Activated T-helper 2 cell treated with anti-CD3 and anti-CD28 coated beads, Interferon-gamma antibody, Interleukin-2, Interleukin-4, amounts not matched to agents 10 μg/mL and 5 μg/mL and 100 μg/mL, durations not matched to agents 14 hours and 24 hours and 36 hours (primary cell): ENCODE measurements around the gene WNT4. TPM values are rescaled to one million over a fixed set of nuclear protein-coding genes. Genes with fewer than 3 reads are reported as not detected.

Source experiments
- DNase-seq: peaks from one replicate; pipeline ENCODE4 v3.0.0; 2021; ENCODE audit warnings: low spot score
- H3K27ac Mint-ChIP-seq: one replicate; pipeline ENCODE4 v1.8.0; 2021; ENCODE audit warnings: mixed read lengths
- H3K27me3 Mint-ChIP-seq: one replicate; pipeline ENCODE4 v1.8.0; 2021; ENCODE audit warnings: low read depth, mixed read lengths
- H3K36me3 Mint-ChIP-seq: one replicate; pipeline ENCODE4 v1.8.0; 2021; ENCODE audit warnings: low read depth, mixed read lengths
- H3K4me1 Mint-ChIP-seq: one replicate; pipeline ENCODE4 v1.8.0; 2021; ENCODE audit warnings: low read depth, mixed read lengths
- H3K4me3 Mint-ChIP-seq: one replicate; pipeline ENCODE4 v1.8.0; 2021; ENCODE audit warnings: low read depth, mild to moderate bottlenecking, moderate library complexity, mixed read lengths
- H3K9me3 Mint-ChIP-seq: one replicate; pipeline ENCODE4 v1.8.0; 2021; ENCODE audit warnings: mixed read lengths
- intact Hi-C: fragments of 100-400 bp; cut with micrococcal nuclease; formaldehyde crosslinking; loops from one replicate; pipeline ENCODE4 v1.15.1; 2023
- total RNA-seq: library from RNA; stranded (reverse); gene quantifications from 2 replicates; pipeline ENCODE4 v1.2.3, GENCODE V29; 2022

The WNT4 gene
- total RNA-seq, 1 donor from 2014 or later = not detected

- no peaks in the 10 kb centered on the region for H3K9me3 Mint-ChIP-seq
- no peak for DNase-seq
- H3K36me3 Mint-ChIP-seq = no peaks in the 10 kb centered on the region
- H3K4me3 Mint-ChIP-seq = no peak overlapping the region
- H3K4me1 Mint-ChIP-seq = peaks cover 3% of the 10 kb centered on the region
- intact Hi-C loops = no loop called here
- no peak overlapping the region for H3K27ac Mint-ChIP-seq
- no peaks in the 10 kb centered on the region for H3K27me3 Mint-ChIP-seq
These were observed 33.4 kb upstream of the WNT4 start for GRCh38 chr1:22176258-22176657.

GRCh38 chr1:22174446-22175220, 31.7 kb upstream of the WNT4 start:
- peaks cover 3% of the 10 kb centered on the region for H3K4me1 Mint-ChIP-seq
- H3K27ac Mint-ChIP-seq = no peak overlapping the region
- no peak overlapping the region for H3K4me3 Mint-ChIP-seq
- no peaks in the 10 kb centered on the region for H3K36me3 Mint-ChIP-seq
- DNase-seq = no peak
- no peaks in the 10 kb centered on the region for H3K9me3 Mint-ChIP-seq
- H3K27me3 Mint-ChIP-seq = no peaks in the 10 kb centered on the region
- intact Hi-C loops = no loop called here

- Mint-ChIP-seq H3K36me3 (no peaks in the 10 kb centered on the region), H3K9me3 (no peaks in the 10 kb centered on the region), H3K4me1 (peaks cover 5% of the 10 kb centered on the region), H3K27me3 (no peaks in the 10 kb centered on the region), H3K27ac (no peak overlapping the region), H3K4me3 (no peak overlapping the region)
- DNase-seq = no peak
- intact Hi-C loops = no loop called here
These were observed 29.2 kb upstream of the WNT4 start for GRCh38 chr1:22171951-22172715.

- peaks cover 2% of the 10 kb centered on the region for H3K4me1 Mint-ChIP-seq
- H3K9me3 Mint-ChIP-seq = no peaks in the 10 kb centered on the region
- no peak for DNase-seq
- H3K27ac Mint-ChIP-seq = no peak overlapping the region
- intact Hi-C loops = no loop called here
- no peaks in the 10 kb centered on the region for H3K27me3 Mint-ChIP-seq
- no peaks in the 10 kb centered on the region for H3K36me3 Mint-ChIP-seq
- no peak overlapping the region for H3K4me3 Mint-ChIP-seq
These were observed 26.9 kb upstream of the WNT4 start for GRCh38 chr1:22169816-22170215.

GRCh38 chr1:22168412-22168973, 25.6 kb upstream of the WNT4 start:
- no peak overlapping the region for H3K4me3 Mint-ChIP-seq
- H3K27me3 Mint-ChIP-seq = no peaks in the 10 kb centered on the region
- DNase-seq = no peak
- H3K36me3 Mint-ChIP-seq = no peaks in the 10 kb centered on the region
- H3K27ac Mint-ChIP-seq = no peak overlapping the region
- intact Hi-C loops = no loop called here
- H3K4me1 Mint-ChIP-seq = peaks cover 2% of the 10 kb centered on the region
- H3K9me3 Mint-ChIP-seq = no peaks in the 10 kb centered on the region

- H3K27ac Mint-ChIP-seq = no peak overlapping the region
- H3K36me3 Mint-ChIP-seq = no peaks in the 10 kb centered on the region
- no peaks in the 10 kb centered on the region for H3K27me3 Mint-ChIP-seq
- DNase-seq = no peak
- no peak overlapping the region for H3K4me3 Mint-ChIP-seq
- H3K4me1 Mint-ChIP-seq = peaks cover 2% of the 10 kb centered on the region
- no peaks in the 10 kb centered on the region for H3K9me3 Mint-ChIP-seq
- intact Hi-C loops = no loop called here
These were observed 23.5 kb upstream of the WNT4 start for GRCh38 chr1:22166439-22166838.

- Mint-ChIP-seq H3K4me3 (no peak overlapping the region), H3K9me3 (no peaks in the 10 kb centered on the region), H3K36me3 (no peaks in the 10 kb centered on the region), H3K27ac (no peak overlapping the region), H3K27me3 (no peaks in the 10 kb centered on the region), H3K4me1 (peaks cover 2% of the 10 kb centered on the region)
- no peak for DNase-seq
- intact Hi-C loops = no loop called here
These were observed 22.2 kb upstream of the WNT4 start for GRCh38 chr1:22164841-22165808.

GRCh38 chr1:22163564-22163963, 20.7 kb upstream of the WNT4 start:
- Mint-ChIP-seq H3K9me3 (no peaks in the 10 kb centered on the region), H3K4me1 (peaks cover under 1% of the 10 kb centered on the region), H3K4me3 (no peak overlapping the region), H3K27me3 (no peaks in the 10 kb centered on the region), H3K27ac (no peak overlapping the region), H3K36me3 (no peaks in the 10 kb centered on the region)
- intact Hi-C loops = no loop called here
- DNase-seq = no peak

GRCh38 chr1:22163137-22163536, 20.2 kb upstream of the WNT4 start:
- Mint-ChIP-seq H3K9me3 (no peaks in the 10 kb centered on the region), H3K27me3 (no peaks in the 10 kb centered on the region), H3K36me3 (no peaks in the 10 kb centered on the region), H3K4me3 (no peak overlapping the region), H3K27ac (no peak overlapping the region), H3K4me1 (no peaks in the 10 kb centered on the region)
- DNase-seq = no peak
- intact Hi-C loops = no loop called here

- H3K36me3 Mint-ChIP-seq = no peaks in the 10 kb centered on the region
- no peaks in the 10 kb centered on the region for H3K9me3 Mint-ChIP-seq
- intact Hi-C loops = no loop called here
- DNase-seq = no peak
- no peak overlapping the region for H3K27ac Mint-ChIP-seq
- H3K27me3 Mint-ChIP-seq = no peaks in the 10 kb centered on the region
- H3K4me1 Mint-ChIP-seq = no peaks in the 10 kb centered on the region
- H3K4me3 Mint-ChIP-seq = no peak overlapping the region
These were observed 17.0 kb upstream of the WNT4 start for GRCh38 chr1:22159891-22160290.

- DNase-seq = no peak
- H3K4me1 Mint-ChIP-seq = no peaks in the 10 kb centered on the region
- no peaks in the 10 kb centered on the region for H3K9me3 Mint-ChIP-seq
- H3K36me3 Mint-ChIP-seq = no peaks in the 10 kb centered on the region
- intact Hi-C loops = no loop called here
- no peaks in the 10 kb centered on the region for H3K27me3 Mint-ChIP-seq
- no peak overlapping the region for H3K27ac Mint-ChIP-seq
- H3K4me3 Mint-ChIP-seq = no peak overlapping the region
These were observed 15.8 kb upstream of the WNT4 start for GRCh38 chr1:22158654-22159053.

GRCh38 chr1:22157359-22157966, 14.6 kb upstream of the WNT4 start:
- H3K4me1 Mint-ChIP-seq = no peaks in the 10 kb centered on the region
- H3K27ac Mint-ChIP-seq = no peak overlapping the region
- H3K9me3 Mint-ChIP-seq = no peaks in the 10 kb centered on the region
- DNase-seq = no peak
- no peak overlapping the region for H3K4me3 Mint-ChIP-seq
- H3K27me3 Mint-ChIP-seq = peaks cover 5% of the 10 kb centered on the region
- no peaks in the 10 kb centered on the region for H3K36me3 Mint-ChIP-seq
- intact Hi-C loops = no loop called here
